GM12878 (cell line): ENCODE results near the gene SLC23A2. TPM values are rescaled to one million over a fixed set of nuclear protein-coding genes. Genes with fewer than 3 reads are reported as not detected.

Experiments used
- ATAC-seq: fragments of 200-7000 bp; cut with Tn5 transposase; 3 replicates; pipeline ENCODE4 v1.9.1; 2020; ENCODE audit warnings: mild to moderate bottlenecking, moderate library complexity
- BruUV-seq: library from RNA; stranded (reverse); fragments of 400-500 nt; replicated peaks from 2 replicates; lab custom pipeline; 2021; lab: Mats Ljungman, UMichigan
- CTCF ChIA-PET: fragments of 300-600 bp; sonication (Branson Sonifier 250); formaldehyde crosslinking; extraction: SDS; loops from one replicate; lab custom pipeline; 2021; ENCODE audit warnings: inconsistent platforms; lab: Yijun Ruan, JAX
- POLR2A ChIA-PET: fragments of 350-600 bp; formaldehyde crosslinking; extraction: SDS; loops from one replicate; lab custom pipeline; 2021; ENCODE audit warnings: inconsistent platforms; lab: Charles Lee
- RAD21 ChIA-PET: fragments of 300-600 bp; sonication (Branson Sonifier 250); formaldehyde crosslinking; loops from one replicate; lab custom pipeline; 2023; ENCODE audit warnings: antibody characterized with exemption; ENCODE audit not compliant: unreplicated experiment; lab: Charles Lee
- SMC1A ChIA-PET: fragments of 300-600 bp; sonication (Branson Sonifier 250); formaldehyde crosslinking; loops from one replicate; lab custom pipeline; 2023; ENCODE audit not compliant: unreplicated experiment, uncharacterized antibody; lab: Charles Lee
- DNase-seq: peaks from one replicate; pipeline ENCODE4 v3.0.0-alpha.2; 2011; ENCODE audit warnings: low read depth, low spot score
- FAIRE-seq: peaks from 3 replicates; lab custom pipeline; 2011; peaks lifted over from hg19 to GRCh38; lab: Jason Lieb, UNC
- H2AFZ ChIP-seq: 2 replicates; pipeline ENCODE4 v1.6.0; 2011; ENCODE audit warnings: low read depth, low read length, control low read depth; ENCODE audit not compliant: control insufficient read depth
- H3K27ac ChIP-seq: 2 replicates; pipeline ENCODE4 v1.5.1; 2011; ENCODE audit warnings: control low read depth; ENCODE audit not compliant: control insufficient read depth, insufficient read depth
- H3K27me3 ChIP-seq, 2 experiments: replicated peaks in 1 of 2; 2 replicates each; pipeline versions ENCODE4 v1.6.0 to v1.6.1; 2011; ENCODE audit warnings: low read length in 1 of 2; ENCODE audit not compliant: control insufficient read depth in 2 of 2, insufficient read depth in 2 of 2
- H3K36me3 ChIP-seq, 2 experiments: 2 replicates each; pipeline ENCODE4 v1.5.1; 2011; ENCODE audit warnings: low read length in 1 of 2; ENCODE audit not compliant: control insufficient read depth in 2 of 2, insufficient read depth in 2 of 2
- H3K4me1 ChIP-seq: 2 replicates; pipeline ENCODE4 v1.6.1; 2011; ENCODE audit warnings: mild to moderate bottlenecking, low read length, moderate library complexity, mixed read lengths; ENCODE audit not compliant: control insufficient read depth, insufficient read depth
- H3K4me2 ChIP-seq: 2 replicates; pipeline ENCODE4 v1.6.0; 2011; ENCODE audit warnings: control low read depth; ENCODE audit not compliant: control insufficient read depth, insufficient read depth
- H3K4me3 ChIP-seq: fragments of 200-600 bp; sonication (generic); 2 replicates; pipeline ENCODE4 v1.5.1; 2016
- H3K79me2 ChIP-seq: 2 replicates; pipeline ENCODE4 v1.6.0; 2011; ENCODE audit warnings: low read length; ENCODE audit not compliant: control insufficient read depth, insufficient read depth
- H3K9ac ChIP-seq: 2 replicates; pipeline ENCODE4 v1.8.0; 2011; ENCODE audit warnings: low read length, control low read depth, mixed read lengths; ENCODE audit not compliant: control insufficient read depth, insufficient read depth
- H3K9me3 ChIP-seq: replicated peaks from 3 replicates; pipeline ENCODE4 v1.5.1; 2011; ENCODE audit warnings: mild to moderate bottlenecking, low read length; ENCODE audit not compliant: control insufficient read depth, insufficient read depth
- H4K20me1 ChIP-seq: 2 replicates; pipeline ENCODE4 v1.6.0; 2011; ENCODE audit not compliant: control insufficient read depth, insufficient read depth
- EGR1 ChIP-seq, 2 experiments: IDR thresholded peaks; 1 replicate in 1 of 2; 2 replicates in 1 of 2; pipeline ENCODE4 v1.6.1; 2011 to 2012; ENCODE audit warnings: low read depth in 2 of 2, low read length in 2 of 2, borderline replicate concordance in 1 of 2, mild to moderate bottlenecking in 1 of 2, moderate library complexity in 1 of 2
- WGBS: methylation state at CpG from one replicate; pipeline ENCODE4 v1.1.6; 2016; ENCODE audit warnings: low lambda C conversion rate; ENCODE audit not compliant: insufficient replicate concordance, insufficient coverage; ENCODE audit errors: missing lambda C conversion rate; 5-methylcytosine and 5-hydroxymethylcytosine counted together
- in situ Hi-C: fragments of 300-500 bp; cut with MboI; formaldehyde crosslinking; loops from 9 replicates; pipeline ENCODE4 v1.14.3; 2018; ENCODE audit warnings: mixed read lengths
- intact Hi-C: fragments of 100-400 bp; cut with micrococcal nuclease; formaldehyde crosslinking; loops from one replicate; pipeline ENCODE4 v1.14.2; 2022; ENCODE audit not compliant: unreplicated experiment
- polyA plus RNA-seq, 11 experiments: library from polyadenylated mRNA; depleted of rRNA in 4 of 11; unstranded in 6 of 11; stranded (reverse) in 5 of 11; fragments of >200 nt; fragmentation: Nextera tagmentation in 4 of 11; fragmentation: Illumina TruSeq in 1 of 11; extraction: Ambion mirVana in 4 of 11; extraction: Trizol in 1 of 11; gene quantifications; 1 replicate in 1 of 11; 2 replicates in 10 of 11; pipeline versions ENCODE4 v1.2.1 to v1.2.3, GENCODE V29; 2011 to 2016; ENCODE audit warnings: inconsistent platforms in 2 of 11, missing spikeins in 2 of 11, low read depth in 1 of 11
- total RNA-seq, 4 experiments: library from RNA; depleted of rRNA in 3 of 4; stranded (reverse); fragments of >200 nt in 3 of 4; fragmentation: Illumina TruSeq in 1 of 4; extraction: Trizol in 1 of 4; gene quantifications; 2 replicates each; pipeline versions ENCODE4 v1.2.1 to v1.2.3, GENCODE V29; 2013 to 2021
- TF ChIP-seq, protein P1 (sequence below): fragments of 450-650 bp; IDR thresholded peaks from 2 replicates; pipeline ENCODE4 v1.6.1; 2017; ENCODE audit warnings: antibody characterized with exemption, mild to moderate bottlenecking, moderate library complexity
- TF ChIP-seq, protein P2 (sequence below): fragments of 450-650 bp; IDR thresholded peaks from 2 replicates; pipeline ENCODE4 v1.6.1; 2016; ENCODE audit warnings: mild to moderate bottlenecking, moderate library complexity, borderline replicate concordance

The SLC23A2 gene
- total and polyA plus RNA-seq, 10 of the 15 experiments (the other 5 are each of a cell fraction or from before 2014, with no cell fraction given), result 4.4 to 56.1 (median 35.5) TPM

DNA sequence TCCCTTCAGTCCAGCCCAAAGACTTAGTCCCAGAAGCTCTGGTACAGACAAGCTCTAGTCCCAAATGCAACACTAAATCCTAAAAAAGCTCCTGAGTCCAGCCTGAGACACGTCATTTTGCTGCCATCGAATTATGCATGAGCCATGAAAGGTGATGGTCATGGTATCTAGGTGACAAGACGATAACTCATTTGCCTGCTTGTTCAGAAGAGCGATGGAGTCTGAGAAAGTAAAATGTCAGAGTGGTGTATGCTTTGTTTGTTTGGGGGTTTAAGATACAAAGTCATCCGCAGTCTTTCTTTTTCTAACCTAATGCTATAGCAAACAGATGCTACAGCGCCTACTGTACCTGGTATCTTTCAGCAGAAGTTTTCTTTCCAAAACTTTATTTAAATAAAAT lies 54.7 kb downstream of the SLC23A2 start:
- SMC1A ChIA-PET, result interaction anchor here (1.3 to 2.6 kb wide), 6 partner anchors 9 to 154 kb away, joined by 3 to 14 read pairs (median 6); no protein-coding TSS in a partner anchor
- Histone ChIP-seq H4K20me1 (no peaks in the 10 kb centered on the region), H3K27me3 (no peaks in the 10 kb centered on the region), H3K4me1 (peaks cover 27% of the 10 kb centered on the region), H3K4me2 (no peak overlapping the region), H3K4me3 (no peak overlapping the region), H3K9ac (no peak overlapping the region), H3K79me2 (no peaks in the 10 kb centered on the region), H3K27ac (no peak overlapping the region), H3K36me3 (peaks cover 0 to 3% of the 10 kb centered on the region in 2 experiments; a peak in 2 of 4 replicates), H3K9me3 (no peaks in the 10 kb centered on the region), H2AFZ (no peak overlapping the region)
- FAIRE-seq (no peak), ATAC-seq (no peak), DNase-seq (no peak)
- in situ Hi-C loops (no loop called here), intact Hi-C loops (loop anchor here (5.0 kb wide), 1 partner anchor 134 kb away; no protein-coding TSS in a partner anchor)
- CTCF ChIA-PET, result interaction anchor here (1.1 to 2.1 kb wide), 4 partner anchors 11 to 206 kb away, joined by 3 to 6 read pairs (median 4); no protein-coding TSS in a partner anchor
- no peak for TF ChIP-seq EGR1 (IDR thresholded peaks at IDR 0.05; ENCODE audit: borderline replicate concordance in 1 of 2, low read depth in 2 of 2, low read length in 2 of 2)
- TF ChIP-seq, protein P1, sequence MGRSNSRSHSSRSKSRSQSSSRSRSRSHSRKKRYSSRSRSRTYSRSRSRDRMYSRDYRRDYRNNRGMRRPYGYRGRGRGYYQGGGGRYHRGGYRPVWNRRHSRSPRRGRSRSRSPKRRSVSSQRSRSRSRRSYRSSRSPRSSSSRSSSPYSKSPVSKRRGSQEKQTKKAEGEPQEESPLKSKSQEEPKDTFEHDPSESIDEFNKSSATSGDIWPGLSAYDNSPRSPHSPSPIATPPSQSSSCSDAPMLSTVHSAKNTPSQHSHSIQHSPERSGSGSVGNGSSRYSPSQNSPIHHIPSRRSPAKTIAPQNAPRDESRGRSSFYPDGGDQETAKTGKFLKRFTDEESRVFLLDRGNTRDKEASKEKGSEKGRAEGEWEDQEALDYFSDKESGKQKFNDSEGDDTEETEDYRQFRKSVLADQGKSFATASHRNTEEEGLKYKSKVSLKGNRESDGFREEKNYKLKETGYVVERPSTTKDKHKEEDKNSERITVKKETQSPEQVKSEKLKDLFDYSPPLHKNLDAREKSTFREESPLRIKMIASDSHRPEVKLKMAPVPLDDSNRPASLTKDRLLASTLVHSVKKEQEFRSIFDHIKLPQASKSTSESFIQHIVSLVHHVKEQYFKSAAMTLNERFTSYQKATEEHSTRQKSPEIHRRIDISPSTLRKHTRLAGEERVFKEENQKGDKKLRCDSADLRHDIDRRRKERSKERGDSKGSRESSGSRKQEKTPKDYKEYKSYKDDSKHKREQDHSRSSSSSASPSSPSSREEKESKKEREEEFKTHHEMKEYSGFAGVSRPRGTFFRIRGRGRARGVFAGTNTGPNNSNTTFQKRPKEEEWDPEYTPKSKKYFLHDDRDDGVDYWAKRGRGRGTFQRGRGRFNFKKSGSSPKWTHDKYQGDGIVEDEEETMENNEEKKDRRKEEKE, result no peak
- TF ChIP-seq, protein P2, sequence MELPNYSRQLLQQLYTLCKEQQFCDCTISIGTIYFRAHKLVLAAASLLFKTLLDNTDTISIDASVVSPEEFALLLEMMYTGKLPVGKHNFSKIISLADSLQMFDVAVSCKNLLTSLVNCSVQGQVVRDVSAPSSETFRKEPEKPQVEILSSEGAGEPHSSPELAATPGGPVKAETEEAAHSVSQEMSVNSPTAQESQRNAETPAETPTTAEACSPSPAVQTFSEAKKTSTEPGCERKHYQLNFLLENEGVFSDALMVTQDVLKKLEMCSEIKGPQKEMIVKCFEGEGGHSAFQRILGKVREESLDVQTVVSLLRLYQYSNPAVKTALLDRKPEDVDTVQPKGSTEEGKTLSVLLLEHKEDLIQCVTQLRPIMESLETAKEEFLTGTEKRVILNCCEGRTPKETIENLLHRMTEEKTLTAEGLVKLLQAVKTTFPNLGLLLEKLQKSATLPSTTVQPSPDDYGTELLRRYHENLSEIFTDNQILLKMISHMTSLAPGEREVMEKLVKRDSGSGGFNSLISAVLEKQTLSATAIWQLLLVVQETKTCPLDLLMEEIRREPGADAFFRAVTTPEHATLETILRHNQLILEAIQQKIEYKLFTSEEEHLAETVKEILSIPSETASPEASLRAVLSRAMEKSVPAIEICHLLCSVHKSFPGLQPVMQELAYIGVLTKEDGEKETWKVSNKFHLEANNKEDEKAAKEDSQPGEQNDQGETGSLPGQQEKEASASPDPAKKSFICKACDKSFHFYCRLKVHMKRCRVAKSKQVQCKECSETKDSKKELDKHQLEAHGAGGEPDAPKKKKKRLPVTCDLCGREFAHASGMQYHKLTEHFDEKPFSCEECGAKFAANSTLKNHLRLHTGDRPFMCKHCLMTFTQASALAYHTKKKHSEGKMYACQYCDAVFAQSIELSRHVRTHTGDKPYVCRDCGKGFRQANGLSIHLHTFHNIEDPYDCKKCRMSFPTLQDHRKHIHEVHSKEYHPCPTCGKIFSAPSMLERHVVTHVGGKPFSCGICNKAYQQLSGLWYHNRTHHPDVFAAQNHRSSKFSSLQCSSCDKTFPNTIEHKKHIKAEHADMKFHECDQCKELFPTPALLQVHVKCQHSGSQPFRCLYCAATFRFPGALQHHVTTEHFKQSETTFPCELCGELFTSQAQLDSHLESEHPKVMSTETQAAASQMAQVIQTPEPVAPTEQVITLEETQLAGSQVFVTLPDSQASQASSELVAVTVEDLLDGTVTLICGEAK, result 0 out of 2 replicates have a peak, but pooled peaks have one; percentile 71
- 59% methylated on average over 6 of the region's 6 CpGs for WGBS
- BruUV-seq, result no TSS peak
- RAD21 ChIA-PET, result interaction anchor here (0.9 to 2.1 kb wide), 4 partner anchors 9 to 339 kb away, joined by 3 to 9 read pairs (median 8); no protein-coding TSS in a partner anchor
- POLR2A ChIA-PET, result interaction anchor here (0.9 to 2.0 kb wide), 2 partner anchors 26 to 60 kb away, joined by 4 read pairs; no protein-coding TSS in a partner anchor
